Fibroblast of pulmonary artery (primary cell): ENCODE measurements around the gene TMEM51.
A peak's percentile ranks its signal among the peaks of the same experiment; 100 is the strongest.

Source experiments
- DNase-seq: peaks from one replicate; pipeline ENCODE4 v3.0.0-alpha.2; 2010; ENCODE audit warnings: low read depth
- H3K4me3 ChIP-seq: replicated peaks from 2 replicates; pipeline ENCODE4 v1.5.1; 2011; ENCODE audit warnings: low read depth, mild to moderate bottlenecking, control low read depth, low read length, moderate library complexity
- CTCF ChIP-seq: IDR thresholded peaks from 2 replicates; pipeline ENCODE4 v1.5.1; 2011; ENCODE audit warnings: mild to moderate bottlenecking, control low read depth, low read length, inconsistent platforms; ENCODE audit errors: missing control alignments

TMEM51 gene

GRCh38 chr1:15243275-15244043, 89.9 kb downstream of the TMEM51 start:
- no peak for DNase-seq

GRCh38 chr1:15244813-15245212, 91.3 kb downstream of the TMEM51 start:
- no peak for TF ChIP-seq CTCF
- no peak overlapping the region for H3K4me3 ChIP-seq
- DNase-seq = no peak

More at GRCh38 chr1:15243275-15244043, 89.9 kb downstream of the TMEM51 start:
- no peak overlapping the region for H3K4me3 ChIP-seq
- TF ChIP-seq CTCF = no peak

GRCh38 chr1:15245593-15246360, 92.2 kb downstream of the TMEM51 start:
- peak; percentile 81 for DNase-seq
- TF ChIP-seq CTCF = no peak
- no peak overlapping the region for H3K4me3 ChIP-seq

GRCh38 chr1:15246960-15247614, 93.5 kb downstream of the TMEM51 start, which contains the start of gene FHAD1:
FHAD1 (plus strand) TSS chr1:15247223; CDS start chr1:15251785, 4,562 bp downstream.
- TF ChIP-seq CTCF = no peak
- peak; percentile 63 for DNase-seq

GRCh38 chr1:15248216-15248615, 94.7 kb downstream of the TMEM51 start:
- no peak overlapping the region for H3K4me3 ChIP-seq
- DNase-seq = no peak
- TF ChIP-seq CTCF = no peak

More at GRCh38 chr1:15246960-15247614, 93.5 kb downstream of the TMEM51 start, which contains the start of gene FHAD1:
- peak within 1 kb of the TSS; percentile 38 for H3K4me3 ChIP-seq

GRCh38 chr1:15249081-15249480, 95.5 kb downstream of the TMEM51 start:
- DNase-seq = no peak
- TF ChIP-seq CTCF = no peak
- H3K4me3 ChIP-seq = no peak overlapping the region
